ENCODE results near the gene ZNF74.

DNA sequence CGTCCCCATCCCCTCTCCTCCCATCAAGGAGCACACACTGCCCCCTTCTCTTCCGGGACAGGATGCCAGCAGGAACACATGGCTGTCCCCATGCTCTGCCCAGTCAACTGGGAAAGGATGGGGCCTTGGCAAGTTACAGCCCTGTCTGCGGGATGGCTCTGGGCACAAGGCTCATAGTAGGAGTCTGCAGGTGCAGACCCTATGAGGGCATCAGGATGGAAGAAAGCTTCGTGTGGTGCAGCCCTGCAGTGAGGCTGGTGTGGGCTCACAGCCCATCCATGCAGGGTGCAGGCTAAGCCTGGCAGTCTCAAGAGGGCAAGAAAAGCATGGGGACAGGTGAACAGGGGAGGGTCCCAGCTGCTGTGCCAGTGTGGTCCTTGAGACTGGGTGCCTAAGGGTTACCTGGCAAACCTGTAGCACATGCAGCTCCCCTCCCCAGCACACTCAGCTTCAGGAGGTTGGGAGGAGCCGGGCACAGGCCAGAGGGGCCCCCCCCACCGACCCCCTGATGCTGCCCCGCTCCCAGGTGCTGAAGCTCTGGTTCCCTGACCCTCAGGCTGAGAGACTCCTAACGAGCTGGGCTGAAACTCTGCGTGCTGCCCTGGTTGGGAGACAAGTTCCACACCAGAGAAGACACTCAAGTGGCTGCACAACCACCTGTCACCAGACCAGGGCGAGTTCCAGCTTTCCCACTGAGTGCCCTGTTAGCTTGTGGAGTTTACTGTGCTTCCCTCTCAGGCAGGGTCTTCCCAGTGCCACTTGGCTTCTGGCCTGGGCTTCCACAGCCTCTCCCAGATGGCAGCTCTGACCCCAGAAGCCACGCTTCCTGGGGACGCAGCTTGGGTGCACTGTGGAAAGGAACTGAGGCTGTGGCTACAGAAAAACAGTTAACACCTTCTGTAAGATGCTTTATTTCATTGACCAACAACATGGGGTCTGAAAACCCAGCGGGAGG lies 47.0 kb downstream of the ZNF74 start:
- TF ChIP-seq CTCF (conservative IDR thresholded peaks at IDR 0.05 in 1 of 2, IDR thresholded peaks at IDR 0.05 in 1 of 2; ENCODE audit: low read depth in 1 of 2, low read length in 2 of 2), result no peak
- no peak for TF ChIP-seq EZH2 (IDR thresholded peaks at IDR 0.05; ENCODE audit: low read length, missing control alignments)

Measured in fibroblast of lung (primary cell).